HCT116 (cell line): ENCODE data around the gene PGRMC2.

Experiments
- ATF3 ChIP-seq: IDR thresholded peaks from 2 replicates; pipeline ENCODE4 v1.6.1; 2012
- CTCF ChIP-seq, 3 experiments: fragments of 200-600 bp in 1 of 3; sonication (generic) in 1 of 3; IDR thresholded peaks in 2 of 3; conservative IDR thresholded peaks in 1 of 3; 2 replicates each; pipeline ENCODE4 v1.5.1; 2012 to 2017; ENCODE audit warnings: low read depth in 2 of 3, low read length in 2 of 3, antibody characterized with exemption in 1 of 3, borderline replicate concordance in 1 of 3, control low read depth in 1 of 3, mild to moderate bottlenecking in 1 of 3, mixed read lengths in 1 of 3, mixed run types in 1 of 3, moderate library complexity in 1 of 3; ENCODE audit not compliant: insufficient read depth in 1 of 3
- EGR1 ChIP-seq: IDR thresholded peaks from 2 replicates; pipeline ENCODE4 v1.6.1; 2012; ENCODE audit warnings: low read depth
- EZH2phosphoT487 ChIP-seq: fragments of 200-600 bp; IDR thresholded peaks from 2 replicates; pipeline ENCODE4 v1.6.1; 2018; ENCODE audit warnings: antibody characterized with exemption, borderline replicate concordance
- FOSL1 ChIP-seq: IDR thresholded peaks from 2 replicates; pipeline ENCODE4 v1.6.1; 2012; ENCODE audit warnings: low read depth
- JUND ChIP-seq: IDR thresholded peaks from 2 replicates; pipeline ENCODE4 v1.6.1; 2012
- POLR2A ChIP-seq: IDR thresholded peaks from 2 replicates; pipeline ENCODE4 v1.7.0; 2011; ENCODE audit warnings: borderline replicate concordance; ENCODE audit not compliant: insufficient read depth, insufficient read length; ENCODE audit errors: extremely low read depth
- SIN3A ChIP-seq: IDR thresholded peaks from 2 replicates; pipeline ENCODE4 v1.6.1; 2012; ENCODE audit warnings: low read depth
- YY1 ChIP-seq: IDR thresholded peaks from 2 replicates; pipeline ENCODE4 v1.6.1; 2011; ENCODE audit warnings: low read length, low read depth, moderate library complexity, mild to moderate bottlenecking; ENCODE audit not compliant: insufficient replicate concordance; ENCODE audit errors: extremely low read depth
- ZNF274 ChIP-seq: fragments of 200-500 bp; sonication (Bioruptor generic); IDR thresholded peaks from 2 replicates; pipeline ENCODE4 v1.6.1; 2014; ENCODE audit warnings: mild to moderate bottlenecking, low read depth, low read length, inconsistent platforms

DNA sequence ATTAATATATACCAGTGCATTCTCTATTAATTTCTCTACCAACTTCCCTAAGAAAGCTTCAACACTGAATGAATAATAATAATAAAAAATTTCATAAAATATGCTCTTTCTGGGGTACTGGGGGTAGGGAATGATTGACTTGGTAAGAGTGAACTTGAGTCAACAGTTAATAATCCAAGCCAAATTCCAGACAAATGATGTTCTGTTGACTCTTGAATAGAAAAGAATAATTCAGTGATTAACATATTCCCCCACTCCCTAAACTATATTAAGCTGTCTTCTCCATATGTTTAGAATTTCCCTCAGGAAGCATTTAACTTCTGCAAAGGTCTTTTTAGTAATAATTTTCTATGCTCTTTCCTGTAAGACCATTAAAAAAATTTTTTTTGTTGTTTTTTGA lies 12.3 kb downstream of the PGRMC2 start:
- no peak for TF ChIP-seq POLR2A
- TF ChIP-seq ATF3 = no peak
- no peak for TF ChIP-seq ZNF274
- TF ChIP-seq CTCF (IDR thresholded peaks at IDR 0.05 in 2 of 3, conservative IDR thresholded peaks at IDR 0.05 in 1 of 3; ENCODE audit: borderline replicate concordance in 1 of 3, insufficient read depth in 1 of 3, low read depth in 2 of 3, low read length in 2 of 3) = no peak
- TF ChIP-seq JUND = no peak
- no peak for TF ChIP-seq SIN3A
- no peak for TF ChIP-seq EZH2phosphoT487
- TF ChIP-seq FOSL1 = no peak
- TF ChIP-seq EGR1 = no peak
- no peak for TF ChIP-seq YY1
